HCT116 (cell line): Measurements from ENCODE around the gene CLEC16A.

ENCODE experiments used
- CTCF ChIP-seq, 3 experiments: fragments of 200-600 bp in 1 of 3; sonication (generic) in 1 of 3; IDR thresholded peaks in 2 of 3; conservative IDR thresholded peaks in 1 of 3; 2 replicates each; pipeline ENCODE4 v1.5.1; 2012 to 2017; ENCODE audit warnings: low read depth in 2 of 3, low read length in 2 of 3, antibody characterized with exemption in 1 of 3, borderline replicate concordance in 1 of 3, control low read depth in 1 of 3, mild to moderate bottlenecking in 1 of 3, mixed read lengths in 1 of 3, mixed run types in 1 of 3, moderate library complexity in 1 of 3; ENCODE audit not compliant: insufficient read depth in 1 of 3
- POLR2AphosphoS5 ChIP-seq: IDR thresholded peaks from 2 replicates; pipeline ENCODE4 v1.6.1; 2011; ENCODE audit warnings: mild to moderate bottlenecking, low read depth, low read length, moderate library complexity
- ZNF274 ChIP-seq: fragments of 200-500 bp; sonication (Bioruptor generic); IDR thresholded peaks from 2 replicates; pipeline ENCODE4 v1.6.1; 2014; ENCODE audit warnings: mild to moderate bottlenecking, low read depth, low read length, inconsistent platforms

GRCh38 chr16:11173426-11173825 lies 229.1 kb downstream of the CLEC16A start:
- TF ChIP-seq CTCF (IDR thresholded peaks at IDR 0.05 in 2 of 3, conservative IDR thresholded peaks at IDR 0.05 in 1 of 3; ENCODE audit: borderline replicate concordance in 1 of 3, insufficient read depth in 1 of 3, low read depth in 2 of 3, low read length in 2 of 3): no peak
- TF ChIP-seq ZNF274: no peak
- TF ChIP-seq POLR2AphosphoS5: no peak
